H9 (cell line): Measurements from ENCODE around the gene CEP120. TPM values are rescaled to one million over a fixed set of nuclear protein-coding genes. Genes with fewer than 3 reads are reported as not detected.

Source experiments
- DNase-seq: peaks from one replicate; pipeline ENCODE4 v3.0.0-alpha.2; 2017
- H2AFZ ChIP-seq: one replicate; pipeline ENCODE4 v1.6.1; 2013; ENCODE audit warnings: mild to moderate bottlenecking, low read length, control low read depth, moderate library complexity
- H2AK5ac ChIP-seq: 2 replicates; pipeline ENCODE4 v1.6.1; 2013; ENCODE audit warnings: low read length, control low read depth, mixed read lengths; ENCODE audit not compliant: insufficient read length
- H2BK120ac ChIP-seq: one replicate; pipeline ENCODE4 v1.6.1; 2013; ENCODE audit warnings: low read depth, mild to moderate bottlenecking, low read length, control low read depth, inconsistent platforms; ENCODE audit not compliant: poor library complexity, severe bottlenecking
- H2BK12ac ChIP-seq: 2 replicates; pipeline ENCODE4 v1.6.1; 2013; ENCODE audit warnings: low read length, control low read depth, mixed read lengths, low read depth; ENCODE audit not compliant: insufficient read length
- H2BK15ac ChIP-seq: 2 replicates; pipeline ENCODE4 v1.6.1; 2013; ENCODE audit warnings: low read depth, low read length, control low read depth
- H2BK20ac ChIP-seq: one replicate; pipeline ENCODE4 v1.6.1; 2013; ENCODE audit warnings: low read depth, mild to moderate bottlenecking, low read length, control low read depth, inconsistent platforms; ENCODE audit not compliant: poor library complexity, severe bottlenecking
- H2BK5ac ChIP-seq: 2 replicates; pipeline ENCODE4 v1.6.1; 2013; ENCODE audit warnings: low read length, control low read depth, mixed read lengths; ENCODE audit not compliant: insufficient read length
- H3K14ac ChIP-seq: 2 replicates; pipeline ENCODE4 v1.6.1; 2013; ENCODE audit warnings: low read length, control low read depth; ENCODE audit not compliant: insufficient read depth
- H3K18ac ChIP-seq: 2 replicates; pipeline ENCODE4 v1.6.1; 2013; ENCODE audit warnings: low read depth, mild to moderate bottlenecking, mixed read lengths, low read length, control low read depth; ENCODE audit not compliant: insufficient read length
- H3K23ac ChIP-seq: 2 replicates; pipeline ENCODE4 v1.6.1; 2013; ENCODE audit warnings: low read length, control low read depth, mixed read lengths, low read depth; ENCODE audit not compliant: insufficient read length
- H3K23me2 ChIP-seq: 2 replicates; pipeline ENCODE4 v1.6.1; 2013; ENCODE audit warnings: low read depth, mild to moderate bottlenecking, mixed read lengths, low read length, control low read depth; ENCODE audit not compliant: insufficient read length, poor library complexity, severe bottlenecking
- H3K27ac ChIP-seq: 2 replicates; pipeline ENCODE4 v1.5.1; 2013; ENCODE audit warnings: low read length, control low read depth, mixed read lengths, low read depth; ENCODE audit not compliant: insufficient read length
- H3K27me3 ChIP-seq: 2 replicates; pipeline ENCODE4 v1.6.1; 2013; ENCODE audit warnings: low read length, control low read depth, inconsistent platforms; ENCODE audit not compliant: insufficient read depth
- H3K4ac ChIP-seq: 2 replicates; pipeline ENCODE4 v1.6.1; 2013; ENCODE audit warnings: low read depth, mild to moderate bottlenecking, control low read depth, inconsistent platforms, low read length, moderate library complexity
- H3K4me1 ChIP-seq: 2 replicates; pipeline ENCODE4 v1.6.1; 2013; ENCODE audit warnings: low read length, control low read depth, inconsistent platforms; ENCODE audit not compliant: insufficient read depth
- H3K4me2 ChIP-seq: 2 replicates; pipeline ENCODE4 v1.6.1; 2013; ENCODE audit warnings: low read length, control low read depth, mixed read lengths; ENCODE audit not compliant: insufficient read length, insufficient read depth
- H3K56ac ChIP-seq: 2 replicates; pipeline ENCODE4 v1.6.1; 2013; ENCODE audit warnings: low read depth, mild to moderate bottlenecking, mixed read lengths, low read length, control low read depth; ENCODE audit not compliant: insufficient read length
- H3K79me1 ChIP-seq: 2 replicates; pipeline ENCODE4 v1.6.1; 2013; ENCODE audit warnings: low read depth, mild to moderate bottlenecking, moderate library complexity, low read length, control low read depth, inconsistent platforms; ENCODE audit not compliant: insufficient read depth, poor library complexity, severe bottlenecking
- H3K79me2 ChIP-seq: 2 replicates; pipeline ENCODE4 v1.6.1; 2013; ENCODE audit warnings: low read length, control low read depth, inconsistent platforms; ENCODE audit not compliant: insufficient read depth
- H3K9ac ChIP-seq: 2 replicates; pipeline ENCODE4 v1.6.1; 2013; ENCODE audit warnings: low read length, control low read depth, mixed read lengths; ENCODE audit not compliant: insufficient read length; ENCODE audit errors: extremely low read depth
- H3K9me3 ChIP-seq: one replicate; pipeline ENCODE4 v1.6.1; 2013; ENCODE audit warnings: low read depth, low read length, inconsistent platforms; ENCODE audit not compliant: control insufficient read depth
- H3T11ph ChIP-seq: one replicate; pipeline ENCODE4 v1.6.1; 2013; ENCODE audit warnings: mild to moderate bottlenecking, low read length, control low read depth, inconsistent platforms
- H4K20me1 ChIP-seq: one replicate; pipeline ENCODE4 v1.6.1; 2013; ENCODE audit not compliant: control insufficient read depth, insufficient read length, insufficient read depth
- H4K5ac ChIP-seq: 2 replicates; pipeline ENCODE4 v1.6.1; 2013; ENCODE audit warnings: low read depth, mild to moderate bottlenecking, mixed read lengths, low read length, control low read depth; ENCODE audit not compliant: insufficient read length
- H4K8ac ChIP-seq: replicated peaks from 2 replicates; pipeline ENCODE4 v1.6.1; 2013; ENCODE audit warnings: low read length, control low read depth, mixed read lengths, low read depth; ENCODE audit not compliant: insufficient read length
- H4K91ac ChIP-seq: 2 replicates; pipeline ENCODE4 v1.6.1; 2013; ENCODE audit warnings: low read depth, mild to moderate bottlenecking, moderate library complexity, mixed read lengths, low read length, control low read depth; ENCODE audit not compliant: insufficient read length
- H3K27ac Mint-ChIP-seq, 3 experiments: 2 replicates in 2 of 3; 3 replicates in 1 of 3; pipeline ENCODE4 v1.8.0; 2020 to 2021; ENCODE audit warnings: mixed read lengths in 3 of 3, mild to moderate bottlenecking in 1 of 3, moderate library complexity in 1 of 3
- H3K27me3 Mint-ChIP-seq: 2 replicates; pipeline ENCODE4 v1.8.0; 2021; ENCODE audit warnings: low read depth, mild to moderate bottlenecking, moderate library complexity, mixed read lengths
- H3K36me3 Mint-ChIP-seq, 3 experiments: 2 replicates in 2 of 3; 3 replicates in 1 of 3; pipeline ENCODE4 v1.8.0; 2020 to 2021; ENCODE audit warnings: low read depth in 3 of 3, mixed read lengths in 3 of 3; ENCODE audit not compliant: insufficient read depth in 1 of 3
- H3K4me1 Mint-ChIP-seq, 2 experiments: 2 replicates each; pipeline ENCODE4 v1.8.0; 2020; ENCODE audit warnings: mixed read lengths in 2 of 2
- H3K4me3 Mint-ChIP-seq, 2 experiments: 2 replicates in 1 of 2; 3 replicates in 1 of 2; pipeline ENCODE4 v1.8.0; 2020 to 2021; ENCODE audit warnings: mild to moderate bottlenecking in 2 of 2, mixed read lengths in 2 of 2, moderate library complexity in 1 of 2
- H3K9me3 Mint-ChIP-seq, 2 experiments: 2 replicates in 1 of 2; 3 replicates in 1 of 2; pipeline ENCODE4 v1.8.0; 2020; ENCODE audit warnings: mild to moderate bottlenecking in 2 of 2, mixed read lengths in 2 of 2, moderate library complexity in 1 of 2
- CTCF ChIP-seq: fragments of 200-600 bp; sonication (generic); conservative IDR thresholded peaks from 3 replicates; pipeline ENCODE4 v1.8.0; 2021; ENCODE audit warnings: antibody characterized with exemption, mild to moderate bottlenecking
- WGBS: extraction: QIAGEN DNeasy Blood & Tissue Kit; methylation state at CpG from one replicate; pipeline ENCODE4 v1.1.7; 2013; ENCODE audit warnings: missing lambda C conversion rate, low lambda C conversion rate, mixed read lengths; ENCODE audit not compliant: insufficient read length; ENCODE audit errors: extremely low coverage; 5-methylcytosine and 5-hydroxymethylcytosine counted together
- total RNA-seq: library from RNA; stranded (reverse); gene quantifications from 2 replicates; pipeline ENCODE4 v1.2.1, GENCODE V29; 2021

Gene CEP120
- total RNA-seq, 1 experiment from 2014 or later: 22.5 TPM

DNA sequence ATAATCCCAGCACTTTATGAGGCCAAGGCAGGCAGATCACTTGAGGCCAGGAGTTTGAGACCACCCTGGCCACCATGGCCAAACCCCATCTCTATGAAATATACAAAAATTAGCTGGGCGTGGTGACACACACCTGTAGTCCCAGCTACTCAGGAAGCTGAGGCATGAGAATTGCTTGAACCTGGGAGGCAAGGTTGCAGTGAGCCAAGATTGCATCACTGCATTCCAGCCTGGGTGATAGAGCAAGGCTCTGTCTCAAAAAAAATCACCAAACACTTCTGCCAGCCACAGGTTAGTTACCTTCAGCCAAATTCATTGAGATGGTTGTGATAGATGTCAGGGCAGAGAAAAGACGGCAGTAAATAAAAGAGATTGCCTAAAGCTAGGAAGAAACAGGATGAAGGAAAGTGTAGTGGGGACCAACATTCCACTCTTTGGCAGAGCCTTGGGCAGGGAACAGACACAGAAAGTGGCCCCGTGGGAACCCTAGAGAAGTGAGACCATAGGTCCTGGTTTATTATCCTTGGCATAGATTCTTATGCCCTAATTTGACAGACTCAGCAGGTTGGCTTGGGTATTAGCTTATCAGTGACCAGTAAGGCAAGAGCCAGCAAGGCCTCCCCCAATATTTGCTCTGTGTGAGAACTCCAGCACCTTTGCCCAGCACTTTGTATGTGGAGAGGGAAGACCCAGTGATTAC is 5.5 kb upstream of the CEP120 start:
- Histone ChIP-seq H3T11ph (no peak overlapping the region), H3K9ac (no peak overlapping the region), H2AK5ac (no peak overlapping the region), H3K9me3 (no peaks in the 10 kb centered on the region), H2BK5ac (no peak overlapping the region), H3K56ac (no peak overlapping the region), H3K4ac (no peak overlapping the region), H2AFZ (no peak overlapping the region), H3K4me1 (no peaks in the 10 kb centered on the region), H3K23me2 (peaks cover 2% of the 10 kb centered on the region), H2BK12ac (no peak overlapping the region), H3K23ac (no peak overlapping the region), H3K79me1 (no peaks in the 10 kb centered on the region), H3K4me2 (no peak overlapping the region), H4K91ac (no peak overlapping the region), H3K27me3 (no peaks in the 10 kb centered on the region), H2BK20ac (no peak overlapping the region), H4K8ac (no peak overlapping the region), H3K14ac (no peak overlapping the region), H3K27ac (no peak overlapping the region), H3K79me2 (no peaks in the 10 kb centered on the region), H4K20me1 (no peaks in the 10 kb centered on the region), H4K5ac (no peak overlapping the region), H2BK120ac (no peak overlapping the region), H3K18ac (no peak overlapping the region), H2BK15ac (no peak overlapping the region)
- Mint-ChIP-seq H3K27me3 (0 out of 2 replicates have a peak, but pooled peaks cover 2% of the 10 kb centered on the region), H3K9me3 (no peaks in the 10 kb centered on the region), H3K4me3 (no peak overlapping the region), H3K36me3 (no peaks in the 10 kb centered on the region), H3K27ac (no peak overlapping the region), H3K4me1 (peaks cover 13% of the 10 kb centered on the region in 2 experiments)
- no peak for DNase-seq
- TF ChIP-seq CTCF: no peak
- WGBS: no CpG with 5 or more reads among the region's 3 CpGs
